NCI-H2107 treated with DMSO at 0.1 percent for 48 hours (cell line): ENCODE measurements around the gene INSRR.

Experiments used
- DNase-seq: peaks from one replicate; lab custom pipeline; 2025; ENCODE audit not compliant: unreplicated experiment; lab: John Stamatoyannopoulos, UW

Gene INSRR

DNA sequence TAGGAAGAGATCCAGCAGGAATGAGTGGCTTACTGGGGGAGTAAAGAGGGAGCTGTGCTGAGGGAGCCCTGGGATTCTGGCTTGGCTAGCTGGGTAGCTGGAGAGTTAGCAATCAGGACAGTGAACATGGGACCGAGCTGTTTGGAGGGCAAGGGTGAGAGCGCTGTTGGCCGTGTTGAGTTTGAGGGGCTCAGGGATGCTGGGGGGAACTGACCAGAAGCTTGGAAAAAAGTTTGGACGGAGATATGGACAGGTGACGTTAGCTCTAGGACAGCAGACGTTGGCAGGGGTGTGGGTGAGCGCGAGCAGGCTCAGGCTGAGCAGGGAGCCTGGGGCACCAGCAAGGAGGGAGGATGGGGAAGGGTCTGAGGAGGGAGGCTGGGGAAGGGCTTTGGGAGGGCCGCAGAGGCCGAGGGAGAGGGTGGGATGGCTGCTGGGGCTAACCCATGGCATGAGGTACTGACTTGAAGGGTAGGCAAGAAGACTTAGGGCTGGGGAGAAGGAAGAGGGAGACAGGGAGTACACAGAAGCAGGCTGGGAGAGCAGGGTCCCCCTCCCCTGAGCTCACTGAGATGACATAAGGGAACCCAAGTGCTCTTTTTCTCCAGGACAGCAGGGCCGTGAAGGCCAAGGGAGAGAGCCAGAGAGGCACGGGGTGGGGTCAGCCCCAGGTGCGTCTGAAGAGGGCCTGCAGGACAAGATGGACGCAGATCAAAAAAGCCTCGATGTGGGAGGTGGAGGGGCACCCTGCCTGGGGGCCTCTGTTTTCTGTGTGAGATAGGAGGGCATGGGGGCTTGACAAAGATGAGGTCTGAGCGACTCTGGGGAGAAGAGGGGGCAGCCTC, 50.5 kb downstream of the INSRR start:
- no peak for DNase-seq

DNA sequence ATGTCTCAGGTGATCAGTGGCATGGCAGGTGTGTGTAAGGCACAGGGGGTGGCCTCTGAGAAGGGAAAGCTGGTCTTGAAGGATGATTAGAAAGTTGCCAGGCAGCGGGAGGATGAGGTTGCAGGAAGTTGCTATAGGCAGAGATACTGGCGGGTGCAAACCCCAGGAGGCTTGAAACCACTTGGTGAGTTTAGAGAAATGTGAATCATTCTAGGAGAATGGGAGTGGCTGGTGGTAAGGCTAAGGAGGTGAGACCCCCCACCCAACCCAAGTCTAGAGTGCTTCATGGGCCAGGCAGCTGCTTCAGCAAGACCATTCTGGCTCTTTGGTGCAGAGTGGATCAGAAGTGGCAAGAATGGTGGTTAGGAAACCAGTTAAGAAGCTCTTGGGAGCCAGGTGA, 51.3 kb downstream of the INSRR start:
- no peak for DNase-seq

DNA sequence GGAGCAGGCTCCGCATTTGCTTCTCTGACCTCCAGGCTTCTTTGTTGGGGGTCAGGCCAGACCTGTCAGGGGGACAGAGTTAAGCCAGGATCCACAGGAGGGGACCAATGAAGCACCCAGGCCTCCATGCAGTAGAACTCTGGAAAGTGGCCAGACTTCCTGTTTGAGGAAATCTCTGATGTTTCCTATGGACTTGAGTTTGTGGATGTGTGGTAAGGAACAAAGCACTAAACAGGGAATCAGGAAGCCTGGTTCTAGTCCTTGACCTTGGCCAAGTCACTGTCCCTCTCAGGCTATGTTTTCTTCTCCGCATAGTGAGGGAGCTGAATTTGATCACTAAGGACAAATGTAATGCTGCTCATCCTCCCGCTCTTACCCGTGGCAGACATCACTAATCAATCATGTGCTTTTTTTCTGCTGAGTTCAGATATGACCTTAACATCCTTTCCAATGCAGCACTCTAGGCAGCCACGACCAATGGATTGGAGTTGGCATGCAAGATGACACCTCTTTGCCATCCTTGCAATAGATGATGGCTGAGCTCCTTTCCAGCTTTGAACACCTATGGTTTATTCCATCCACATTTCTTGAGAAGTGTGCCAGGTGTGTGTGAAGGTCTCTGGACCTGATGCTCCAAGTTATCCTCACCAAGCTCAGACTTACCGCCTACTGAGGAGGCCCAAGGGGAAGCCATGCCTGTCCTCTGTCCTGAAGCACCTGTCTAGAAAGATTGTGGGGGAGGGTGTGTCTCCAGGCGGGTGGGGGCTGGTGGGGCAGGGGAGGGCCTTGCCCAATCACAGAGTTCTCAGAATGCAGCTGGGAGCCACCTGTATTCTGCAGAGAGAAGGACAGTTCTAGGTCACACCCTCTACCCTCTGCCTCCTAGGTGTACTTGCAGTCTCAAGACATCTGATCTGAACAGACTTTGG, 52.1 kb downstream of the INSRR start:
- DNase-seq: no peak

- DNase-seq: no peak
Measured at GRCh38 chr1:156805766-156806511, 53.0 kb downstream of the INSRR start.

DNA sequence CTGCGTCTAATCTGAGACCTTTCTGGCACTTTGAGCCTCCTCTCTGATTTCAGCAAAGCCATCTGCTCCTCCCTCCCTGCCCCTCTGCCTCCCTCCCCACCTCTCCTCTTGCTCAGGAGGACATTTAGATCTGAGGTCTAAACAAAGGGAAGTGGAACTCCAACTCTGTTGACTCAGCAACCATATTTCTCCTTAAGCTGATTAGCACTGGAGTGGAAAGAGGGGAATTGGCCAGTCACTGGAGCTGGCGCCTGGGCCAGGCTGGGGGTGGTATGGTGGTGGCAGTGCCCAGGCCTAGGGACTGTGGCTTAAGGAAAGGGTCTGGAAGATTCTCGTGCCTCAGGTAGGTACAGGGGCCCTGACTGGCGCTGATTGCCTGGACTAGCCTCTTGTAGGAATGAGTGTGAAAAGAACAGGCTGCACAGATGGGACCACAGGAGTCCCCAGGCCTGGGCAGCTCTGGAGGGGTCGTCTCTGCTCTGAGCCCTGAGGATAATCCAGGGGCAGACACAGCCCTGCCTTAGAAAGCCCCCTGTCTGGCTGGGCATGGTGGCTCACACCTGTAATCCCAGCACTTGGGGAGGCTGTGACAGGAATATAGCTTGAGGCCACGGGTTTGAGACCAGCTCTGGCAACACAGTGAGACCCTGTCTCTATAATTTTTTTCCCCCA, 54.2 kb downstream of the INSRR start:
- peak; percentile 78 for DNase-seq

GRCh38 chr1:156804026-156804425, 54.9 kb downstream of the INSRR start:
- no peak for DNase-seq

DNA sequence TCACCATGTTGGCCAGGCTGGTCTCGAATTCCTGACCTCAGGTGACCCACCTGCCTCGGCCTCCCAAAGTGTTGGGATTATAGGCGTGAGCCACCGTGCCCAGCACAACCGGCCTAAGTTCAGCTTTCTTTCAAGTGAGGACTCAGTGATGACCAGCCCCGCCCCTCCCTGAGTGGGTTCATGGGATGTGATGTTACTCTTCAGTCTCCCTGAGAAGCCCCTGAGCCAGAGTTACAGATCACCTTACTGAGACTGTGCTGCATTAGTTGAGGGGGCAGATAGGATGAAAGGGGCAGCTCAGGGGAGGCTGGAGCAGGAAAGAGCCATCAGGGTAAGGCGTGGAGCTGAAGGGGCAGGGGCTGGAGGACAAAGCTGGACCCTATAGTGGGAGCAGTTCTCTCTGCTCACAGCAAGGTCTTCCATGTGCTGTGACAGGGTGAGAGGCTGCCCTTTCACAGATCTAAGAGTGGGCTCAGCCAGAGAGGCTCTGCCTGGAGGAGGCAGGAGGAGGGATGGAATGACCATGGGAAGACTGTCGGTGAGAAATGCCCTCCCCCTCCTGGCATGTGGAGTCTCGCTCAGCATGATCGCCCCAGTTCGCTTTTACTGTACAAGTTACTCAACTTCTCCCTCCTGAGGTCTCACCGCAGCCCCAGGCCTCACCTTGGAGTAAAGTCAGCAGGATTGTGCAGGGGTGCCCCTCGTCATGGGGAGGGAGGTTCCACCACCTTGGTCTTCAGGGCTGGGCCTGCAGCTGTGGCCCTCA, 55.6 kb downstream of the INSRR start:
- DNase-seq: no peak

- DNase-seq: no peak
Measured at GRCh38 chr1:156802421-156802935, 56.4 kb downstream of the INSRR start.

DNA sequence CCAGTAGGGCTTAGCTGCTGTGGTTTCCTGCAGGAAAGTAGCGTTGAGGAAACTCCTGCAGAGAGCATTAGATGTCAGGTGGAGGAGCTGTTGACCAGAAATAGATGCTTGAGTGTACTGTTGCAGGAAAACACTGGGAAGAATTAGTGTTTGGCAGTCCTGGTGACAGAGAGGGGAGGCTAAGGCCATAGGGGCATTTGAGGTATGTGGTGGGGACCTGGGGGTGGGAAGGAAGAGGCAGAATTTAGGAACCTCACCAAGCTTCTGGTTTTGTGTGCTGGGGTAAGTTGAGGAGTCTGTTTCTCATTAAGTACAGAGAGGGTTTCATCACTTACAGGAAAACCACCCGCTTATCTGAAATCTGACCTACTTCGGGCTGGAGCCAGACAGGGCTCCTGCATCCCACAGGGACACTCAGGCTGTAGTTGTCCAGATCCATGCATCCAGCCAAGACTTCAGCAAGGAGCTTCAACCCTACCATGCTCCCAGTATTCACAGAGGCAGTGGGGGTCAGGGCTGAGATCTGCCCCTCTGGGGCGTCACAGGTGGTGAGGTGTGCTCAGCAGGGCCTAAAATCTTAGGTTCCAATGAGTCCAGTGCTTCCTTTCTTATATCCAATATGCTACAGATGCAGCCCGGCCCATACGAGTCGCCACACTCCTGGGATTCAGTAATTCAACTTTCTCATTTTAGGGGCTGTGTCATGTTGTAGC, 57.4 kb downstream of the INSRR start:
- peak; percentile 40 for DNase-seq

DNA sequence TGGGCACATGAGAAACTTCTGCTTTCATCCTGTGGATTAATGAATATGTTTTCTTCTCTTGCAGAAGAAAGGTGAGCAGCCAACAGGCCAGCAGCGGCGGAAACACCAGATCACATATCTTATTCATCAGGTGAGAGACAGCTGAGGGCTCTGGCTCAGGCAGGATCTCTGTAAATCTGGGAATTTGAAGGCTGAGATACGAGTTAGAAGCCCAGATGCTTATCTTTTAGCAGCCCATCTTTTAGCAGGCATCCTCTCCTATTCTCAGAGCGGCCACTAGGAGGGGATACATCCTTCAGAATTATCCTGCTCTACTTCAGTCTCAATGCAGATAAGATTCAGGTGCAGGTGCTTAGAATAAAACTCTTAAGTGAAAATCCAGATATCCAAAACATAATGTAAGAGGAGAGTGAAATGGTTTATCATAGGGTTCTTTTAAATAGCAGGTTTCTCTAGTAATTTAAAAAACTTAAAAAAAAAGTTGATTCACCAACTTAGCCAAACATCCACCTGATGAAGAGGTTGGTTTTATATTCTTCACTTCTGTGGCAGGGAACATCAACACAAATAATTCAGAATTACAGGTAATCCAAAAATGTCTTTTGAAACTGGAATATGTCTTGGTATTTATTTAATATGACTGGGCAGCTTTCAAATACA, 61.6 kb downstream of the INSRR start:
- DNase-seq: peak; percentile 74

DNA sequence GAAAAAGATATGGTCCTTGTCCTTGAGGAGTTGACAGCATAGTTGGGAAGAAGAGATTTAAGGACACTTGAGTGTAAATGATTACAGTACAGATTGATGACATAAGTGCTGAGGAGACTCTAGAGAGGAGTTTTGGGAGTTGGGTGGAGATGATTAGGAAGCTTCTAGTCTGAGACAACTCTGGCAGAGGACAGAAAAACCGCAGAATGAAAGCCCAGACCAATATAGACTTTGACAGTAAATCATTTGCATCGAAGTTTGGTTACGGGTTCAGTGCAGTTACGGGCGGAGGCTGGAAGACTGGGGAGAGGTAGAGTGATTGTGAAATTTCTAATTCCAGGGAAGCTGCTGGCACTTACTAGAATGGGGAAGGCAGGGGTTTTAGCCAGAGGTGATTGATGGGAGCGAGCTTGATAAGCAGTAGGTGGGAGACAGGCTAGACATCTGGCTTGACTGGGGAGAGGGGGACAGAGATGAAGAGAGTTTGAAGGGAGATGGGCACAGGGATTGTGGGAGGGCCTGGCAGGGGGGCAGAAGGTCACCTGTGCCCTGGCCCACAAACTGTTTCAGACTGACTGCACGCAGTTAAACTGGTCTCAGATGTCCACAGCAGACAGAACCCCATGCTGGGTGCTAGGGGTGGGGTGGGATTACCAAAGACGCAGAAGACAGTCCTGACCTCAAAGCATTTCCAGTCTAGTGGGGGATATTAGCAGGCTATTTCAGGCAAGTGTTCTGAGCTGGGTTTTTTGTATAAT, 62.4 kb downstream of the INSRR start:
- no peak for DNase-seq

DNA sequence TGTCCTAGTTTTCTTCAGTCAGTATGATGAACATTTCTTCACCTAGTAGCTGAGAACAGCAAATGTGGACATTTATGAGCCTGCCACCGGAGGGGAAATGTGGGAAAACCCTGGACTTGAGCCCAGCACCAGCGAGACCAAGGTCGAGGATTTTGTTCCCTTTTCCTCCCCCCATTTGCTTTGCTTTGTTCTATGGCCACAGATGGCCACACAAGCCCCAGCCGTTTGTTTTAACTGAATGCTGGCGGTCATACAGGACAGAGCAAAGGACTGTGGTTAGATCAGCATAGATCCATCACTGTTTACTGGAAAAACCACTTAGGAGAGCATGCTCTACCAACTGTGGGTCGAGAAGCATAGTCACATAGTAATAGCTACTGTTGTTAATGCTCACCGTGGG, 63.1 kb downstream of the INSRR start:
- no peak for DNase-seq

DNA sequence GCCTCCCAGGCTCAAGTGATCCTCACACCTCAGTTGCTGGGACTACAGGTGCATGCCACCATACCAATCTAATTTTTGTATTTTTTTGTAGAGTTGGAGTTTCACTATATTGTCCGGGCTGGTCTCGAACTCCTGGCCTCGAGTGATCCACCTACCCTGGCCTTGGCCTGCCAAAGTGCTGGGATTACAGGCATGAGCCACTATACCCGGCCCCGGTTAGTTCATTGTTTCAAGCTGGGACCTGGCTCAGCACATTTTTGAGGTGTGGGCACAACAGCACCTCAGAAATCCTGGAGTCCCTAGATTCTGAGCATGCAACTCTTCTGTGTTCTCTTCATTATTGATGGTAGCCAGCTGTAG, 63.6 kb downstream of the INSRR start:
- DNase-seq: no peak

- no peak for DNase-seq
Measured at GRCh38 chr1:156794506-156795373, 64.2 kb downstream of the INSRR start.
